ENCODE data around the gene CDC25C.

The CDC25C gene

GRCh38 chr5:138331449-138332368 lies at the start of gene CDC25C:
Gene CDC25C, minus strand, starts transcription at chr5:138331804. Its CDS starts 624 bp downstream, at chr5:138331180.
- peak; percentile 94 for DNase-seq

- no peak for DNase-seq
Observed at GRCh38 chr5:138372653-138373052, 41.0 kb upstream of the CDC25C start.

GRCh38 chr5:138372225-138372624 lies 40.6 kb upstream of the CDC25C start:
- DNase-seq = no peak

- no peak for DNase-seq
Observed at GRCh38 chr5:138371454-138371853, 39.9 kb upstream of the CDC25C start.

- no peak for DNase-seq
Observed at GRCh38 chr5:138370537-138370936, 38.9 kb upstream of the CDC25C start.

- DNase-seq = no peak
Observed at GRCh38 chr5:138369706-138370105, 38.1 kb upstream of the CDC25C start.

- no peak for DNase-seq
Observed at GRCh38 chr5:138369261-138369660, 37.7 kb upstream of the CDC25C start.

- peak; percentile 7 for DNase-seq
Observed at GRCh38 chr5:138366632-138367382, 35.2 kb upstream of the CDC25C start.

GRCh38 chr5:138364576-138364975 lies 33.0 kb upstream of the CDC25C start:
- DNase-seq = no peak

- DNase-seq = no peak
Observed at GRCh38 chr5:138360941-138361452, 29.4 kb upstream of the CDC25C start.

- DNase-seq = no peak
Observed at GRCh38 chr5:138359621-138360020, 28.0 kb upstream of the CDC25C start.

- peak; percentile 4 for DNase-seq
Observed at GRCh38 chr5:138354926-138355378, 23.3 kb upstream of the CDC25C start.

GRCh38 chr5:138354387-138354786 lies 22.8 kb upstream of the CDC25C start:
- no peak for DNase-seq

GRCh38 chr5:138353560-138354080 lies 22.0 kb upstream of the CDC25C start:
- no peak for DNase-seq

- peak; percentile 36 for DNase-seq
Observed at GRCh38 chr5:138352722-138353559, 21.3 kb upstream of the CDC25C start.

GRCh38 chr5:138352071-138352721 lies 20.6 kb upstream of the CDC25C start, which contains the start of gene KDM3B:
Gene KDM3B, plus strand, starts transcription at chr5:138352685. Its CDS starts 111 bp downstream, at chr5:138352796.
- peak; percentile 36 for DNase-seq

- no peak for DNase-seq
Observed at GRCh38 chr5:138351517-138351916, 19.9 kb upstream of the CDC25C start.

- DNase-seq = no peak
Observed at GRCh38 chr5:138351056-138351455, 19.5 kb upstream of the CDC25C start.

- no peak for DNase-seq
Observed at GRCh38 chr5:138350563-138350890, 18.9 kb upstream of the CDC25C start.

GRCh38 chr5:138349852-138350562 lies 18.4 kb upstream of the CDC25C start:
- DNase-seq = no peak

GRCh38 chr5:138346889-138347288 lies 15.3 kb upstream of the CDC25C start:
- DNase-seq = no peak
